PC-9 (cell line): Measurements from ENCODE around the gene ABCB9.

Experiments
- EZH2 ChIP-seq: fragments of 200-600 bp; sonication (generic); IDR thresholded peaks from 2 replicates; pipeline ENCODE4 v1.8.0; 2017; ENCODE audit warnings: antibody characterized with exemption, low read depth
- TF ChIP-seq, protein P1 (sequence below): fragments of 200-600 bp; sonication (generic); conservative IDR thresholded peaks from 2 replicates; pipeline ENCODE4 v1.6.1; 2017; ENCODE audit warnings: mixed run types, antibody characterized with exemption, mild to moderate bottlenecking, moderate library complexity

GRCh38 chr12:122951406-122951805, 14.9 kb downstream of the ABCB9 start:
- TF ChIP-seq, protein P1, sequence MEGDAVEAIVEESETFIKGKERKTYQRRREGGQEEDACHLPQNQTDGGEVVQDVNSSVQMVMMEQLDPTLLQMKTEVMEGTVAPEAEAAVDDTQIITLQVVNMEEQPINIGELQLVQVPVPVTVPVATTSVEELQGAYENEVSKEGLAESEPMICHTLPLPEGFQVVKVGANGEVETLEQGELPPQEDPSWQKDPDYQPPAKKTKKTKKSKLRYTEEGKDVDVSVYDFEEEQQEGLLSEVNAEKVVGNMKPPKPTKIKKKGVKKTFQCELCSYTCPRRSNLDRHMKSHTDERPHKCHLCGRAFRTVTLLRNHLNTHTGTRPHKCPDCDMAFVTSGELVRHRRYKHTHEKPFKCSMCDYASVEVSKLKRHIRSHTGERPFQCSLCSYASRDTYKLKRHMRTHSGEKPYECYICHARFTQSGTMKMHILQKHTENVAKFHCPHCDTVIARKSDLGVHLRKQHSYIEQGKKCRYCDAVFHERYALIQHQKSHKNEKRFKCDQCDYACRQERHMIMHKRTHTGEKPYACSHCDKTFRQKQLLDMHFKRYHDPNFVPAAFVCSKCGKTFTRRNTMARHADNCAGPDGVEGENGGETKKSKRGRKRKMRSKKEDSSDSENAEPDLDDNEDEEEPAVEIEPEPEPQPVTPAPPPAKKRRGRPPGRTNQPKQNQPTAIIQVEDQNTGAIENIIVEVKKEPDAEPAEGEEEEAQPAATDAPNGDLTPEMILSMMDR, result no peak
- TF ChIP-seq EZH2, result no peak
